ENCODE data around the gene SIRT6.
A peak's percentile ranks its signal among the peaks of the same experiment; 100 is the strongest.
"Not testable (repeated sequence)": the region's sequence is repeated elsewhere in the genome, so short reads cannot be mapped to it uniquely, and the experiment has no call there.

Gene SIRT6

GRCh38 chr19:4198467-4199126 is 16.2 kb upstream of the SIRT6 start:
- Histone ChIP-seq H3K4me3 (ENCODE audit: insufficient read length, low read depth) (peak overlapping the region; percentile 25), H3K9ac (ENCODE audit: insufficient read length, low read depth) (no peak overlapping the region), H3K9me3 (ENCODE audit: insufficient read depth, low read length) (no peaks in the 10 kb centered on the region), H3K4me1 (ENCODE audit: insufficient read depth, insufficient read length) (peaks cover 6% of the 10 kb centered on the region), H3K27me3 (ENCODE audit: insufficient read depth, insufficient read length) (peaks cover 12% of the 10 kb centered on the region), H3K36me3 (ENCODE audit: insufficient read depth, insufficient read length, low read length) (no peaks in the 10 kb centered on the region)
- TF ChIP-seq ZNF274 (IDR thresholded peaks at IDR 0.05; ENCODE audit: low read depth, low read length) (no peak), YY1 (IDR thresholded peaks at IDR 0.05; ENCODE audit: insufficient read depth, insufficient read length) (no peak), SUZ12 (IDR thresholded peaks at IDR 0.05; ENCODE audit: extremely low read depth, insufficient read depth, insufficient read length) (no peak)
- no peak for DNase-seq (ENCODE audit: low read depth, low spot score)

GRCh38 chr19:4197625-4198466 is 15.5 kb upstream of the SIRT6 start:
- Histone ChIP-seq H3K4me3 (ENCODE audit: insufficient read length, low read depth) (peak overlapping the region; percentile 29), H3K9me3 (ENCODE audit: insufficient read depth, low read length) (no peaks in the 10 kb centered on the region), H3K9ac (ENCODE audit: insufficient read length, low read depth) (peak overlapping the region; percentile 14), H3K27me3 (ENCODE audit: insufficient read depth, insufficient read length) (peaks cover 12% of the 10 kb centered on the region), H3K4me1 (ENCODE audit: insufficient read depth, insufficient read length) (peaks cover 6% of the 10 kb centered on the region), H3K36me3 (ENCODE audit: insufficient read depth, insufficient read length, low read length) (no peaks in the 10 kb centered on the region)
- no peak for TF ChIP-seq SUZ12 (IDR thresholded peaks at IDR 0.05; ENCODE audit: extremely low read depth, insufficient read depth, insufficient read length)
- no peak for DNase-seq (ENCODE audit: low read depth, low spot score)

GRCh38 chr19:4197228-4197624 is 14.9 kb upstream of the SIRT6 start:
- DNase-seq (ENCODE audit: low read depth, low spot score), result no peak
- Histone ChIP-seq H3K9ac (ENCODE audit: insufficient read length, low read depth) (no peak overlapping the region), H3K4me3 (ENCODE audit: insufficient read length, low read depth) (no peak overlapping the region), H3K9me3 (ENCODE audit: insufficient read depth, low read length) (no peaks in the 10 kb centered on the region), H3K36me3 (ENCODE audit: insufficient read depth, insufficient read length, low read length) (no peaks in the 10 kb centered on the region), H3K27me3 (ENCODE audit: insufficient read depth, insufficient read length) (peaks cover 12% of the 10 kb centered on the region), H3K4me1 (ENCODE audit: insufficient read depth, insufficient read length) (peaks cover 3% of the 10 kb centered on the region)
- TF ChIP-seq ZNF274 (IDR thresholded peaks at IDR 0.05; ENCODE audit: low read depth, low read length), result no peak
- no peak for TF ChIP-seq SUZ12 (IDR thresholded peaks at IDR 0.05; ENCODE audit: extremely low read depth, insufficient read depth, insufficient read length)
- no peak for TF ChIP-seq YY1 (IDR thresholded peaks at IDR 0.05; ENCODE audit: insufficient read depth, insufficient read length)

- no peak for TF ChIP-seq SUZ12 (IDR thresholded peaks at IDR 0.05; ENCODE audit: extremely low read depth, insufficient read depth, insufficient read length)
- no peak for TF ChIP-seq YY1 (IDR thresholded peaks at IDR 0.05; ENCODE audit: insufficient read depth, insufficient read length)
- no peak for TF ChIP-seq ZNF274 (IDR thresholded peaks at IDR 0.05; ENCODE audit: low read depth, low read length)
- no peak for DNase-seq (ENCODE audit: low read depth, low spot score)
- H3K36me3 ChIP-seq (ENCODE audit: insufficient read depth, insufficient read length, low read length), result no peaks in the 10 kb centered on the region
- peaks cover 3% of the 10 kb centered on the region for H3K4me1 ChIP-seq (ENCODE audit: insufficient read depth, insufficient read length)
- H3K9me3 ChIP-seq (ENCODE audit: insufficient read depth, low read length), result no peaks in the 10 kb centered on the region
- peaks cover 12% of the 10 kb centered on the region for H3K27me3 ChIP-seq (ENCODE audit: insufficient read depth, insufficient read length)
- no peak overlapping the region for H3K4me3 ChIP-seq (ENCODE audit: insufficient read length, low read depth)
- no peak overlapping the region for H3K9ac ChIP-seq (ENCODE audit: insufficient read length, low read depth)
Observed at GRCh38 chr19:4196587-4197148, 14.3 kb upstream of the SIRT6 start.

- H3K36me3 ChIP-seq (ENCODE audit: insufficient read depth, insufficient read length, low read length), result no peaks in the 10 kb centered on the region
- no peak overlapping the region for H3K4me3 ChIP-seq (ENCODE audit: insufficient read length, low read depth)
- peaks cover 3% of the 10 kb centered on the region for H3K4me1 ChIP-seq (ENCODE audit: insufficient read depth, insufficient read length)
- no peak for DNase-seq (ENCODE audit: low read depth, low spot score)
- H3K27me3 ChIP-seq (ENCODE audit: insufficient read depth, insufficient read length), result peaks cover 12% of the 10 kb centered on the region
- TF ChIP-seq YY1 (IDR thresholded peaks at IDR 0.05; ENCODE audit: insufficient read depth, insufficient read length) (no peak), SUZ12 (IDR thresholded peaks at IDR 0.05; ENCODE audit: extremely low read depth, insufficient read depth, insufficient read length) (no peak), ZNF274 (IDR thresholded peaks at IDR 0.05; ENCODE audit: low read depth, low read length) (no peak)
- H3K9ac ChIP-seq (ENCODE audit: insufficient read length, low read depth), result no peak overlapping the region
- H3K9me3 ChIP-seq (ENCODE audit: insufficient read depth, low read length), result no peaks in the 10 kb centered on the region
Observed at GRCh38 chr19:4196009-4196408, 13.6 kb upstream of the SIRT6 start.

- Histone ChIP-seq H3K36me3 (ENCODE audit: insufficient read depth, insufficient read length, low read length) (no peaks in the 10 kb centered on the region), H3K4me3 (ENCODE audit: insufficient read length, low read depth) (no peak overlapping the region), H3K27me3 (ENCODE audit: insufficient read depth, insufficient read length) (peaks cover 12% of the 10 kb centered on the region), H3K9me3 (ENCODE audit: insufficient read depth, low read length) (no peaks in the 10 kb centered on the region), H3K4me1 (ENCODE audit: insufficient read depth, insufficient read length) (peaks cover 3% of the 10 kb centered on the region), H3K9ac (ENCODE audit: insufficient read length, low read depth) (peak overlapping the region; percentile 15)
- no peak for DNase-seq (ENCODE audit: low read depth, low spot score)
- TF ChIP-seq ZNF274 (IDR thresholded peaks at IDR 0.05; ENCODE audit: low read depth, low read length) (no peak), SUZ12 (IDR thresholded peaks at IDR 0.05; ENCODE audit: extremely low read depth, insufficient read depth, insufficient read length) (no peak), YY1 (IDR thresholded peaks at IDR 0.05; ENCODE audit: insufficient read depth, insufficient read length) (no peak)
Observed at GRCh38 chr19:4194353-4194752, 12.0 kb upstream of the SIRT6 start.

GRCh38 chr19:4192537-4192936 is 10.2 kb upstream of the SIRT6 start:
- H3K4me3 ChIP-seq (ENCODE audit: insufficient read length, low read depth); H3K9me3 ChIP-seq (ENCODE audit: insufficient read depth, low read length); DNase-seq (ENCODE audit: low read depth, low spot score); H3K9ac ChIP-seq (ENCODE audit: insufficient read length, low read depth); H3K36me3 ChIP-seq (ENCODE audit: insufficient read depth, insufficient read length, low read length); H3K27me3 ChIP-seq (ENCODE audit: insufficient read depth, insufficient read length); H3K4me1 ChIP-seq (ENCODE audit: insufficient read depth, insufficient read length): not testable (repeated sequence)
